ENCODE measurements around the gene LUZP2.

GRCh38 chr11:24514219-24514594, 17.4 kb downstream of the LUZP2 start:
- TF ChIP-seq CTCF (IDR thresholded peaks at IDR 0.05; ENCODE audit: poor library complexity, severe bottlenecking): no peak
- TF ChIP-seq POLR2AphosphoS5 (IDR thresholded peaks at IDR 0.05): no peak
- no peak for TF ChIP-seq EP300 (conservative IDR thresholded peaks at IDR 0.05; ENCODE audit: poor library complexity, severe bottlenecking)
- TF ChIP-seq SMC3 (conservative IDR thresholded peaks at IDR 0.05; ENCODE audit: poor library complexity): no peak
- TF ChIP-seq EZH2 (IDR thresholded peaks at IDR 0.05; ENCODE audit: borderline replicate concordance, insufficient read depth, low read length, poor library complexity, severe bottlenecking): no peak
- TF ChIP-seq TAF1 (IDR thresholded peaks at IDR 0.05; ENCODE audit: low read depth): no peak
- TF ChIP-seq REST (IDR thresholded peaks at IDR 0.05; ENCODE audit: borderline replicate concordance): no peak
- no peak for TF ChIP-seq RAD21 (conservative IDR thresholded peaks at IDR 0.05)

All from neural cell (in vitro differentiated cells).